ENCODE measurements around the gene MCAM.
A peak's percentile ranks its signal among the peaks of the same experiment; 100 is the strongest.

MCAM gene

GRCh38 chr11:119317592-119318239 is 786 bp upstream of the MCAM start:
- no peak for DNase-seq
- H3K36me3 Mint-ChIP-seq (ENCODE audit: insufficient read depth), result peaks cover 26% of the 10 kb centered on the region
- H3K27me3 Mint-ChIP-seq, result peaks cover 32 to 36% of the 10 kb centered on the region in 2 donors
- peak overlapping the region in 1 of 2 donors; percentile 29 for H3K4me3 Mint-ChIP-seq
- peaks cover 19 to 31% of the 10 kb centered on the region in 2 donors for H3K4me1 Mint-ChIP-seq (ENCODE audit: low read depth in 2 of 2)
- no peak for ATAC-seq (replicated peaks)
- H3K27ac Mint-ChIP-seq, result peak overlapping the region in 1 of 2 donors; percentile 93
- H3K9me3 Mint-ChIP-seq, result no peaks in the 10 kb centered on the region

- no peak for DNase-seq
- peak overlapping the region in 1 of 2 donors; percentile 29 for H3K27ac Mint-ChIP-seq
These were observed 758 bp downstream of the MCAM start for GRCh38 chr11:119316016-119316728.

GRCh38 chr11:119315131-119316015 is 1.6 kb downstream of the MCAM start:
- H3K27me3 Mint-ChIP-seq, result peaks cover 32 to 44% of the 10 kb centered on the region in 2 donors
- peak; percentile 59 for ATAC-seq (replicated peaks)
- H3K9me3 Mint-ChIP-seq, result no peaks in the 10 kb centered on the region
- H3K4me3 Mint-ChIP-seq, result peak overlapping the region; percentile 61 to 77
- H3K27ac Mint-ChIP-seq, result peak overlapping the region in 1 of 2 donors; percentile 29
- peak; percentile 35 to 41 (median 38) for DNase-seq
- peaks cover 20% of the 10 kb centered on the region for H3K36me3 Mint-ChIP-seq (ENCODE audit: insufficient read depth)
- peaks cover 12 to 25% of the 10 kb centered on the region in 2 donors for H3K4me1 Mint-ChIP-seq (ENCODE audit: low read depth in 2 of 2)

More at GRCh38 chr11:119316016-119316728, 758 bp downstream of the MCAM start:
- Mint-ChIP-seq H3K36me3 (ENCODE audit: insufficient read depth) (peaks cover 20% of the 10 kb centered on the region), H3K9me3 (no peaks in the 10 kb centered on the region), H3K4me1 (ENCODE audit: low read depth in 2 of 2) (peaks cover 13 to 25% of the 10 kb centered on the region in 2 donors), H3K27me3 (peaks cover 32 to 44% of the 10 kb centered on the region in 2 donors), H3K4me3 (peak overlapping the region; percentile 61 to 77)
- ATAC-seq (replicated peaks), result no peak

GRCh38 chr11:119314726-119315125 is 2.2 kb downstream of the MCAM start:
- H3K36me3 Mint-ChIP-seq (ENCODE audit: insufficient read depth), result peaks cover 17% of the 10 kb centered on the region
- peaks cover 29 to 44% of the 10 kb centered on the region in 2 donors for H3K27me3 Mint-ChIP-seq
- H3K27ac Mint-ChIP-seq, result no peak overlapping the region
- DNase-seq, result no peak
- peak overlapping the region; percentile 33 to 77 for H3K4me3 Mint-ChIP-seq
- no peak for ATAC-seq (replicated peaks)
- H3K4me1 Mint-ChIP-seq (ENCODE audit: low read depth in 2 of 2), result peaks cover 9 to 23% of the 10 kb centered on the region in 2 donors
- H3K9me3 Mint-ChIP-seq, result no peaks in the 10 kb centered on the region

DNA sequence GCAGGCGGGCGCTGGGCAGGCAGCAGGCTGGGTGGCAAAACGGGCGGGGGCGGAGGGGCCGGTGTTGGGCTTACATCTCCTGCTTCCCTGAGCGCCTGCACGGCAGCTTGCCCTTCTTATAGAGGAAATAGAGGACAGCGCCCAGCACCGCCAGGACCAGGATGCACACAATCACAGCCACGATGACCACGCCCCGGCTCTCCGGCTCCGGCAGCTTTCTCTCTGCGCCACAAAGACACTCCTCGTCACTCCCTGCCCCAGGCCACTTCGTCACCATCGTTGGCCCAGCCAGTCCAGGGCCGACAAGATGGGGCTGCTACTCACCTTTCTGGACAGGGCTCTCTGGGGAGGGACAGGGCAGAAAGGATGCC is 6.3 kb downstream of the MCAM start:
- ATAC-seq (replicated peaks) (no peak), DNase-seq (no peak)
- H3K9me3 Mint-ChIP-seq, result no peaks in the 10 kb centered on the region
- peaks cover 15% of the 10 kb centered on the region for H3K36me3 Mint-ChIP-seq (ENCODE audit: insufficient read depth)
- no peak overlapping the region for H3K4me3 Mint-ChIP-seq
- peaks cover 5 to 6% of the 10 kb centered on the region in 2 donors for H3K4me1 Mint-ChIP-seq (ENCODE audit: low read depth in 2 of 2)
- H3K27ac Mint-ChIP-seq, result no peak overlapping the region
- peaks cover 16 to 26% of the 10 kb centered on the region in 2 donors for H3K27me3 Mint-ChIP-seq

- Mint-ChIP-seq H3K4me3 (no peak overlapping the region), H3K27ac (no peak overlapping the region), H3K9me3 (no peaks in the 10 kb centered on the region), H3K27me3 (peaks cover 10 to 20% of the 10 kb centered on the region in 2 donors), H3K4me1 (ENCODE audit: low read depth in 2 of 2) (peaks cover under 1 to 3% of the 10 kb centered on the region in 2 donors), H3K36me3 (ENCODE audit: insufficient read depth) (peaks cover 10% of the 10 kb centered on the region)
- ATAC-seq (replicated peaks) (no peak), DNase-seq (no peak)
These were observed 6.8 kb downstream of the MCAM start for GRCh38 chr11:119309953-119310681.

DNA sequence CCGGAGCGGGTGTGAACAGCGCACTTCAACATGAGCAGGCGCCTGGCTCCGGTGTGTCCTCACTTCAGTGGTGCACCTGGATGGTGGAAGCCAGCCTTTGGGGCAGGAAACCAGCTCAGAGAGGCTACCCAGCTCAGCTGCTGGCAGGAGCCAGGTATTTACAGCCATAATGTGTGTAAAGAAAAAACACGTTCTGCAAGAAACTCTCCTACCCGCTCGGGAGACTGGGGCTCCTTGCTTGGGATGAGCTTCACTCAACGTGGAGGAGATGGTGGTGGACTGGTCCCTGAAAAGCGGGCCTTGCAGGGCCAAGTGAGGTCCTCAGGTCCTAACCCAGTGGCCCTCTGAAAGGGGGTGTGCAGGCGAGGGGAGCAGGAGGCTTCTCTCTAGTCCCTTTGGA is 7.5 kb downstream of the MCAM start:
- no peak for ATAC-seq (replicated peaks)
- Mint-ChIP-seq H3K27me3 (peaks cover 4 to 13% of the 10 kb centered on the region in 2 donors), H3K4me3 (no peak overlapping the region), H3K4me1 (ENCODE audit: low read depth in 2 of 2) (peaks cover 0 to 4% of the 10 kb centered on the region in 2 donors), H3K36me3 (ENCODE audit: insufficient read depth) (peaks cover 8% of the 10 kb centered on the region), H3K27ac (no peak overlapping the region), H3K9me3 (no peaks in the 10 kb centered on the region)
- no peak for DNase-seq

- ATAC-seq (replicated peaks) (no peak), DNase-seq (no peak)
- H3K4me1 Mint-ChIP-seq (ENCODE audit: low read depth in 2 of 2), result peaks cover 0 to 4% of the 10 kb centered on the region in 2 donors
- H3K27me3 Mint-ChIP-seq, result peaks cover 0 to 9% of the 10 kb centered on the region in 2 donors
- no peak overlapping the region for H3K27ac Mint-ChIP-seq
- peaks cover 18% of the 10 kb centered on the region for H3K36me3 Mint-ChIP-seq (ENCODE audit: insufficient read depth)
- no peaks in the 10 kb centered on the region for H3K9me3 Mint-ChIP-seq
- H3K4me3 Mint-ChIP-seq, result no peak overlapping the region
These were observed 9.0 kb downstream of the MCAM start for GRCh38 chr11:119307974-119308373.

DNA sequence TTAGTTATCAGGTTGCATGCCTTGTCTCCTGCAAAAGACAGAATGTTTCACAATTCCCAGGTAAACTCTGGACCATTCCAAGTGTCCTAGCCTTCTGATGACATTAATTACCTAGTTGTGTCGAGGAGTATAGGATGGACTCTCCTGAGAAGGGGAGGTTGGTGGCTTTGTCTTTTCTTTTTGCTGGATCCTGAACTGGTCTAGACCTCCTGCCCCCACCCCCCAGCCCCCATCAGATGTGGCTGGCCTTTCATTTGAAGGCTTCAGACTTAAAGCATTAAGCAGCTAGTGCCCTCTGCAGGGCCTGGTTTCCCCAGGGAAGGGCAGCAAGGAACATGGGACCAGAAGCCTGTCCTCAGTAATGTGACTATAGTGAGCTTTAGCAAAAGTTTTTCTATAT is 9.7 kb downstream of the MCAM start:
- peaks cover 0 to 3% of the 10 kb centered on the region in 2 donors for H3K27me3 Mint-ChIP-seq
- peaks cover 25% of the 10 kb centered on the region for H3K36me3 Mint-ChIP-seq (ENCODE audit: insufficient read depth)
- peaks cover 0 to 4% of the 10 kb centered on the region in 2 donors for H3K4me1 Mint-ChIP-seq (ENCODE audit: low read depth in 2 of 2)
- no peak for ATAC-seq (replicated peaks)
- H3K9me3 Mint-ChIP-seq, result no peaks in the 10 kb centered on the region
- DNase-seq, result no peak
- H3K27ac Mint-ChIP-seq, result no peak overlapping the region
- H3K4me3 Mint-ChIP-seq, result no peak overlapping the region

DNA sequence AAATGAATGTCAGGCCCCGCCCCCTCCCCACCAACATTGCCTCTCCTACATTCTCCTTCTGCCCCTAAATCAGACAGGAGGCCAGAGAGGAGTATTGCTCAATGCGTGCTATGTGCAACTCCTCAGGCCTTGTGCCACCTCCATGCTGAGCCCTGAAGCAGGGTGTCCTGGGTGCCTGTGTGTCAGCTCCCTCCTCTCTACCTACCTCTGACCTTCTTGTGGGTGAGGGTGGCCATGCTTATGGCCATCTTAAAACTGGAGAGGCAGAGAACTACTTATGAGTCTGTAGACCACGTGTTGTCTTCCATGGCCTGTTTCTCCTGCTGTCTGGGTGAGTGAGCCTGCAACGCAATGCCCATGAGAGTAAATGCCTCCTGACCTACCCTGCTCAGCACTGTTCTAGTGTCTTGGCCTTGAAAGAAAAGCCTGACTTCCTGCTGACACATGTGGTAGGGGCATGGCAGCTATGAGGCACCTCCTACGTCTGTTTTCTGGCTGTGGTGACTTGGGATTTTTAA is 10.5 kb downstream of the MCAM start:
- Mint-ChIP-seq H3K4me1 (ENCODE audit: low read depth in 2 of 2) (peaks cover 0 to 4% of the 10 kb centered on the region in 2 donors), H3K27me3 (no peaks in the 10 kb centered on the region), H3K36me3 (ENCODE audit: insufficient read depth) (peaks cover 32% of the 10 kb centered on the region), H3K9me3 (no peaks in the 10 kb centered on the region), H3K27ac (peak overlapping the region in 1 of 2 donors; percentile 62), H3K4me3 (no peak overlapping the region)
- peak; percentile 45 for ATAC-seq (replicated peaks)
- DNase-seq, result no peak

- no peaks in the 10 kb centered on the region for H3K27me3 Mint-ChIP-seq
These were observed 11.2 kb downstream of the MCAM start for GRCh38 chr11:119305556-119306372.

DNA sequence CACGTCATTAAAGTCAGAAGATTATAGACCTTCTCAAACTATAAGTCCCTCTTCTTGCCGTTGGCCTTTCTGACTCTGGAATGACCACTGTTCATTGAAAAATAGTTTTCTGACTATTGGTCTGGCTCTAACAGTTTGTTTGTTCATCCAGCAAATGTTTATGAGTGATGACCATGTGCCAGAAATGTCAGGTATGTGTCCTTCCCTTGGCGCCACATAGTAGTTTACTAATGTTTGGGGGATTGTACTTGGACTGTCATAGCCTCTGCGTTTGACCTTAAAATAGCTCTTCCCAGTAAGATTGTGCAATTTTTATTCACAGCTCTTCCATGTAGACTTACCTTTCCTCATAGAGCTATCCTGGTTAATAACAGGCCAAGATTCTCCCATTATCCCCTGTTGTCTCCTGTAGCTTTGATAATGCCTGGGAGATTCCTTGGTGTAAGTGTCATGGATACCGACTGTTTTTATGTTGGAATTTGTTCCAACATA is 13.7 kb downstream of the MCAM start:
- peaks cover 0 to 4% of the 10 kb centered on the region in 2 donors for H3K4me1 Mint-ChIP-seq (ENCODE audit: low read depth in 2 of 2)
- peaks cover 42% of the 10 kb centered on the region for H3K36me3 Mint-ChIP-seq (ENCODE audit: insufficient read depth)
- ATAC-seq (replicated peaks) (no peak), DNase-seq (no peak)
- H3K9me3 Mint-ChIP-seq, result no peaks in the 10 kb centered on the region
- no peak overlapping the region for H3K4me3 Mint-ChIP-seq
- H3K27ac Mint-ChIP-seq, result no peak overlapping the region
- no peaks in the 10 kb centered on the region for H3K27me3 Mint-ChIP-seq

More at GRCh38 chr11:119305556-119306372, 11.2 kb downstream of the MCAM start:
- Mint-ChIP-seq H3K9me3 (no peaks in the 10 kb centered on the region), H3K4me1 (ENCODE audit: low read depth in 2 of 2) (peaks cover 0 to 4% of the 10 kb centered on the region in 2 donors), H3K4me3 (no peak overlapping the region), H3K27ac (peak overlapping the region in 1 of 2 donors; percentile 62), H3K36me3 (ENCODE audit: insufficient read depth) (peaks cover 32% of the 10 kb centered on the region)
- no peak for DNase-seq
- ATAC-seq (replicated peaks), result no peak
